Activated T-helper 9 cell treated with anti-CD3 and anti-CD28 coated beads, Interleukin-2, amount 50 U/mL, for 16 hours (primary cell): Measurements from ENCODE around the gene PCSK4.

ENCODE experiments used
- DNase-seq: peaks from one replicate; pipeline ENCODE4 v3.0.0-alpha.2; 2020; ENCODE audit warnings: low read depth

PCSK4 gene

DNA sequence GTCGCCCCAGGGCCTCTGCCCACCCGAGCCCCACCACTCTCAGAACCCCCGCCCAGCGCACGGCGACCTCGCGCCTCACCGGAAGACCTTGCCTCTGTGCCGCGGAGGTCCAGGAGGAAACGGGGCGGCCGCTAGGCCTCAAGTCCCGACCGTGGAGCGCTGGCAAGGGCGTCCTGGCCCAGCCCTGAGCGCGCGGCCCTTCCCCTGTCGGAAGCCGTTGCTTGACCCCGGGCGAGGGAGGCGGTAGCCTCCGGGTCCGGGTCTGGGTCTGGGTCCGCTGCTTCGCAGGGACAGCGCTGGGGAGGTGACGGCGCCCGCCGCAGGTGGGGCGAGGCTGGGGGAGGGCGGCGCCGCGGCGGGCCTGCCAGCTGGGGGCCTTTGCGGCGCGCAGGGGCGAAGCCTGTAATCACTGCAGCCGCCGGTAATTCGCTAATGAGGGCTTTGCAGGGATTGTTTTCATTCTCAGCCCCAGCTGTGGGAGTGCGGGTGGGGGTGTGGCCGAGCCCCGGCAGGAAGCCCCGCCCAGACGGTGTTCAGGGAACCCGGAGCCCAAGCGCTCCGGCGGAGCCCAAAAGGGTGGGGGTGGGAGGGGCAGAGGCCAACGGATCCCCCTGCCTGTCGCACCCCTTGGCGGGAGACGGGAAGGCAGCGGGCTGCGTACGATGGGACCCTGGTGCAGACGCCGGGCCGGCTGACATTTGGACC lies 19.7 kb downstream of the PCSK4 start:
- DNase-seq = peak; percentile 58

DNA sequence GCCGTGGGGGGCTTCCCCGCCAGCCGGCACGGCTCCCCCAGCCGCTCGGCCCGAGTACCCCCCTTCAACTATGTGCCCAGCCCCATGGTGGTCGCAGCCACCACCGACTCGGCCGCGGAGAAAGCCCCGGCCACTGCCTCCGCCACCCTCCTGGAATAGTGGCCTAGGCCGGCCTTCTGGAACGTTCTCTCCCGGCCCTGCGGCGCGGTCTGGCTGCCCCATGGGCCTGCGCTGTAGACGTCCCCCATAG lies 20.2 kb downstream of the PCSK4 start:
- no peak for DNase-seq

DNA sequence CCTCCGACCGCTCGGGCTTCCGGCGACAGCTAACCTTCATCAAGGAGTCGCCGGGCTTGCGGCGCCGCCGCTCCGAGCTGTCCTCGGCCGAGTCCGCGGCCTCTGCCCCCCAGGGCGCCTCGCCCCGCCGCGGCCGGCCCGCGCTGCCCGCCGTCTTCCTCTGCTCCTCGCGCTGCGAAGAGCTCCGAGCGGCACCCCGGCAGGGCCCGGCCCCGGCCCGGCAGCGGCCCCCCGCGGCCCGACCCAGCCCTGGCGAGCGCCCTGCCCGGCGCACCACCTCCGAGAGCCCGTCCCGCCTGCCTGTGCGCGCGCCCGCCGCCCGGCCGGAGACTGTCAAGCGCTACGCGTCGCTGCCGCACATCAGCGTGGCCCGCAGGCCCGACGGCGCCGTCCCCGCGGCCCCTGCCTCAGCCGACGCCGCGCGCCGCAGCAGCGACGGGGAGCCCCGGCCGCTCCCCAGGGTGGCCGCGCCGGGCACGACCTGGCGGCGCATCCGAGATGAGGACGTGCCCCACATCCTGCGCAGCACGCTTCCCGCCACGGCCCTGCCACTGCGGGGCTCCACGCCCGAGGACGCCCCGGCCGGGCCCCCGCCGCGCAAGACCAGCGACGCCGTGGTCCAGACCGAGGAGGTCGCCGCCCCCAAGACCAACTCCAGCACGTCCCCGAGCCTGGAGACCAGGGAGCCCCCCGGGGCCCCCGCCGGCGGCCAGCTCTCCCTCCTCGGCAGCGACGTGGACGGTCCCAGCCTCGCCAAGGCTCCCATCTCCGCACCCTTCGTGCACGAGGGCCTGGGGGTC lies 20.7 kb downstream of the PCSK4 start:
- no peak for DNase-seq

DNA sequence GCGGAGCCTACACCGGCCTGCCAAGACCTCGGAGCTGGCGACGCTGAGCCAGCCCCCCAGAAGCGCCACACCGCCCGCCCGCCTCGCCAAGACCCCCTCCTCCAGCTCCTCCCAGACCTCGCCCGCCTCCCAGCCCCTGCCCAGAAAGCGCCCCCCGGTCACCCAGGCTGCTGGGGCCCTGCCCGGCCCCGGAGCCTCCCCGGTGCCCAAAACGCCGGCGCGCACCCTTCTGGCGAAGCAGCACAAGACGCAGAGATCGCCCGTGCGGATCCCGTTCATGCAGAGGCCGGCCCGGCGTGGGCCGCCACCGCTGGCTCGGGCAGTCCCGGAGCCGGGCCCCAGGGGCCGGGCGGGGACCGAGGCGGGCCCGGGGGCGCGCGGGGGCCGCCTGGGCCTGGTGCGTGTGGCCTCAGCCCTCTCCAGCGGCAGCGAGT lies 21.3 kb downstream of the PCSK4 start:
- no peak for DNase-seq

DNA sequence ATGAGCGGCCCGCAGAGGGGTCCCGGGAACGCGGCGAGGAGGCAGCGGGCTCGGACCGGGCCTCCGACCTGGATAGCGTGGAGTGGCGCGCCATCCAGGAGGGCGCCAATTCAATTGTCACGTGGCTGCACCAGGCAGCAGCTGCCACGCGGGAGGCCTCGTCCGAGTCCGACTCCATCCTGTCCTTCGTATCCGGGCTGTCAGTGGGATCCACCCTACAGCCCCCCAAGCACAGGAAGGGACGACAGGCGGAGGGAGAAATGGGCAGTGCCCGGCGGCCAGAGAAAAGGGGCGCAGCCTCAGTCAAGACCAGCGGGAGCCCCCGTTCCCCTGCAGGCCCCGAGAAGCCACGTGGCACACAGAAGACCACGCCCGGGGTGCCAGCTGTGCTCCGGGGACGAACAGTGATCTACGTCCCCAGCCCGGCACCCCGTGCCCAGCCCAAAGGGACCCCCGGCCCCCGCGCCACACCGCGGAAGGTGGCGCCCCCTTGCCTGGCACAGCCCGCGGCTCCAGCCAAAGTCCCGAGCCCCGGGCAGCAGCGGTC lies 21.8 kb downstream of the PCSK4 start:
- no peak for DNase-seq

DNA sequence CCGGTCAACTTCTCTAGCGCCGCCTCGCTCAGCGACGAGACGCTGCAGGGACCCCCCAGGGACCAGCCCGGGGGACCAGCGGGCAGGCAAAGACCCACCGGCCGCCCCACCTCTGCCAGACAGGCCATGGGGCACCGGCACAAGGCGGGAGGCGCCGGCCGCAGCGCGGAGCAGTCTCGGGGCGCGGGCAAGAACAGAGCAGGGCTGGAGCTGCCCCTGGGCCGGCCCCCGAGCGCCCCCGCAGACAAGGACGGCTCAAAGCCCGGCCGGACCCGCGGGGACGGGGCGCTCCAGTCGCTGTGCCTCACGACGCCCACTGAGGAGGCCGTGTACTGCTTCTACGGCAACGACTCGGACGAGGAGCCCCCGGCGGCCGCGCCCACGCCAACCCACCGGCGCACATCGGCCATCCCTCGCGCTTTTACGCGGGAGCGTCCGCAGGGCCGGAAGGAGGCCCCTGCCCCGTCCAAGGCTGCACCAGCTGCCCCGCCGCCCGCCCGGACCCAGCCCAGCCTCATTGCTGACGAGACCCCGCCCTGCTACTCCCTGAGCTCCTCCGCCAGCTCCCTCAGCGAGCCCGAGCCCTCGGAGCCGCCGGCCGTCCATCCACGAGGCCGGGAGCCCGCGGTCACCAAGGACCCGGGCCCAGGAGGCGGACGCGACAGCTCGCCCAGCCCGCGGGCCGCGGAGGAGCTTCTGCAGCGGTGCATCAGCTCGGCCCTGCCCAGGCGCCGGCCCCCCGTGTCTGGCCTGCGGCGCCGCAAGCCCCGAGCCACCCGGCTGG lies 22.5 kb downstream of the PCSK4 start:
- DNase-seq = no peak

DNA sequence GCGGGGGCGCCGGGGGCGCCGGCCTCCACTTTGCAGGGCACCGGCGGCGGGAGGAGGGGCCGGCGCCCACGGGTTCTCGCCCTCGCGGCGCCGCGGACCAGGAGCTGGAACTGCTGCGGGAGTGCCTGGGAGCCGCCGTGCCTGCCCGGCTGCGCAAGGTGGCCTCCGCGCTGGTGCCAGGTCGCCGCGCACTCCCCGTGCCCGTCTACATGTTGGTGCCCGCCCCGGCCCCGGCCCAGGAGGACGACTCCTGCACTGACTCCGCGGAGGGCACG lies 23.0 kb downstream of the PCSK4 start:
- DNase-seq = no peak

DNA sequence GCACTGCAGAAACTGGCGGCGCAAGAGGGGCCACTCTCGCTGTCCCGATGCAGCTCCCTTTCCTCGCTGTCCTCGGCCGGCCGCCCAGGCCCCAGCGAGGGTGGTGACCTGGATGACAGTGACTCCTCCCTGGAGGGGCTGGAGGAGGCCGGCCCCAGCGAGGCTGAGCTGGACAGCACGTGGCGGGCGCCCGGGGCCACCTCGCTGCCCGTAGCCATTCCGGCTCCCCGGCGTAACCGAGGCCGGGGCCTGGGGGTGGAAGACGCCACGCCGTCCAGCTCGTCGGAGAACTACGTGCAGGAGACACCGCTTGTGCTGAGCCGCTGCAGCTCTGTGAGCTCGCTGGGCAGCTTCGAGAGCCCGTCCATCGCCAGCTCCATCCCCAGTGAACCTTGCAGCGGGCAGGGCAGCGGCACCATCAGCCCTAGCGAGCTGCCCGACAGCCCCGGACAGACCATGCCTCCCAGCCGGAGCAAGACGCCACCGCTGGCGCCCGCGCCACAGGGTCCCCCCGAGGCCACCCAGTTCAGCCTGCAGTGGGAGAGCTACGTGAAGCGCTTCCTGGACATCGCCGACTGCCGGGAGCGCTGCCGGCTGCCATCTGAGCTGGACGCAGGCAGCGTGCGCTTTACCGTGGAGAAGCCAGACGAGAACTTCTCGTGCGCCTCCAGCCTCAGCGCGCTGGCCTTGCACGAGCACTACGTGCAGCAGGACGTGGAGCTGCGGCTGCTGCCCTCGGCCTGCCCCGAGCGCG lies 23.5 kb downstream of the PCSK4 start:
- DNase-seq = no peak

DNA sequence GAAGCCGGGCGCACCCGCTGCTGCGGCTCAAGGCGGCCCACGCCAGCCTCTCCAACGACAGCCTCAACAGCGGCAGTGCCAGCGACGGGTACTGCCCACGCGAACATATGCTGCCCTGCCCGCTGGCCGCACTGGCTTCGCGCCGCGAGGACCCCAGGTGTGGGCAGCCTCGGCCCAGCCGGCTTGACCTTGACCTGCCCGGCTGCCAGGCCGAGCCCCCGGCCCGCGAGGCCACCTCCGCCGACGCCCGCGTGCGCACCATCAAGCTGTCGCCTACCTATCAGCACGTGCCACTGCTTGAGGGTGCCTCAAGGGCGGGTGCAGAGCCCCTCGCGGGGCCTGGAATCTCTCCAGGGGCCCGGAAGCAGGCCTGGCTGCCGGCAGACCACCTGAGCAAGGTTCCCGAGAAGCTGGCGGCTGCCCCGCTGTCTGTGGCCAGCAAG lies 24.1 kb downstream of the PCSK4 start:
- DNase-seq = no peak

DNA sequence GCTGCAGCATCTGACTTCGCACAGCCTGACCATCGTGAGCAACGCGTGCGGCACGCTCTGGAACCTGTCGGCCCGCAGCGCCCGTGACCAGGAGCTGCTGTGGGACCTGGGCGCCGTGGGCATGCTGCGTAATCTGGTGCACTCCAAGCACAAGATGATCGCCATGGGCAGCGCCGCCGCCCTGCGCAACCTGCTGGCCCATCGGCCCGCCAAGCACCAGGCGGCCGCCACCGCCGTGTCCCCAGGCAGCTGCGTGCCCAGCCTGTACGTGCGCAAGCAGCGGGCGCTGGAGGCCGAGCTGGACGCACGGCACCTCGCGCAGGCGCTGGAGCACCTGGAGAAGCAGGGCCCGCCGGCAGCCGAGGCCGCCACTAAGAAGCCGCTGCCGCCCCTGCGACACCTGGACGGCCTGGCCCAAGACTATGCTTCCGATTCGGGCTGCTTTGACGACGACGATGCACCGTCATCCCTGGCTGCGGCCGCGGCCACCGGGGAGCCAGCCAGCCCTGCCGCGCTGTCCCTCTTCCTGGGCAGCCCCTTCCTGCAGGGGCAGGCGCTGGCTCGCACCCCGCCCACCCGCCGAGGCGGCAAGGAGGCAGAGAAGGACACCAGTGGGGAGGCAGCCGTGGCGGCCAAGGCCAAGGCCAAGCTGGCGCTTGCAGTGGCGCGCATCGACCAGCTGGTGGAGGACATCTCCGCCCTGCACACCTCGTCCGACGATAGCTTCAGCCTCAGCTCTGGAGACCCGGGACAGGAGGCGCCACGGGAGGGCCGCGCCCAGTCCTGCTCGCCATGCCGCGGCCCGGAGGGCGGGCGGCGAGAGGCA lies 24.7 kb downstream of the PCSK4 start:
- DNase-seq = no peak

DNA sequence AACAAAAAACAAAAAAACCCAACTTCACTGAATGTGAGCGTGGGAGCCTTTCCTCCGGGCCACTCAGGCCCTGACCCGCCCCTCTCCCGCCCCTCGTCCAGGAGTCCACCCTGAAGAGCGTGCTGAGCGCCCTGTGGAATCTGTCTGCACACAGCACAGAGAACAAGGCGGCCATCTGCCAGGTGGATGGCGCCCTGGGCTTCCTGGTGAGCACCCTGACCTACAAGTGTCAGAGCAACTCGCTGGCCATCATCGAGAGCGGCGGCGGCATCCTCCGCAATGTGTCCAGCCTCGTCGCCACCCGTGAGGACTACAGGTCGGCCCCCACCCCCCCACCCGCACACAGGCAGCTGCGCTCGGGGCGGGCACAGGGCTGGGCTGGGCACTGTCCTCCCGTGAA lies 28.3 kb downstream of the PCSK4 start:
- no peak for DNase-seq

DNA sequence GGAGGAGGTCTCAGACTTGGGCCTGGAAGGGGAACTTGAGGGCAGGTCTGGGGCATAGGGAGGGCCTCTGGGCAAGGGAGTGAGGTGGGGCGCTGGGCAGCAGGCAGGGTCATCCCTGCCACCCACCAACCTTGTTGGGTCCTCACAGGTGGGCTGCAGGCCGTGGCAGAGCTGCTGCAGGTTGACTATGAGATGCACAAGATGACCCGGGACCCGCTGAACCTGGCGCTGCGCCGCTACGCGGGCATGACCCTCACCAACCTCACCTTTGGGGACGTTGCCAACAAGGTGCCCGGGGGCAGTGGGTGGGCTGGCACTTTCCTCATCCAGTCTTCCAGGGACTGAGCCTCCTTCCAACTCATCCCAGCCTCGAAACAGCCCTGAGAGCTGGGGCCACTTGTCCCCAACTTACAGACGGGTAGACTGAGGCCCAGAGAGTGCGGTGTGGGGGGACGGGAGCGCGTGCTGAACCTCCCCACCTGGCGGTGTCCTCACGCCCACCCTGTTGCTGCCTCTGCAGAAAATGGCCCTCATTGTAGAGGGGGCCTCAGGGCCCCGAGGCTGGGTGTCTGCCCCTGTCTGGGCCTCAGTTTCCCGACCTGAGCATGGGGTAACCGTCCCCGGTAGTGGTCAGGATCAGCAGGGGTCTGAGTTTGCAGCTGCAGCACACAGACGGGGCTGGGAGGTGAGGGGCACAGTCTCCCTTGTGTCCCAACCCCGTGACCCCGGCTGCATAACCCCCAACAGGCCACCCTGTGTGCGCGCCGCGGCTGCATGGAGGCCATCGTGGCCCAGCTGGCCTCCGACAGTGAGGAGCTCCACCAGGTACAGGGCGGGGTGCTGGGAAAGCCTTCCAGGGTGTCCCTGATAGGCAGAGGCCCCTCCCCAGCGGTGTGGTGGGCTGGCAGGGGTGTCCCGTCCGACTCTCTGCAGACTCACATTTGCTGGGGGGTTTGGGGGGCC lies 29.8 kb downstream of the PCSK4 start:
- DNase-seq = no peak

DNA sequence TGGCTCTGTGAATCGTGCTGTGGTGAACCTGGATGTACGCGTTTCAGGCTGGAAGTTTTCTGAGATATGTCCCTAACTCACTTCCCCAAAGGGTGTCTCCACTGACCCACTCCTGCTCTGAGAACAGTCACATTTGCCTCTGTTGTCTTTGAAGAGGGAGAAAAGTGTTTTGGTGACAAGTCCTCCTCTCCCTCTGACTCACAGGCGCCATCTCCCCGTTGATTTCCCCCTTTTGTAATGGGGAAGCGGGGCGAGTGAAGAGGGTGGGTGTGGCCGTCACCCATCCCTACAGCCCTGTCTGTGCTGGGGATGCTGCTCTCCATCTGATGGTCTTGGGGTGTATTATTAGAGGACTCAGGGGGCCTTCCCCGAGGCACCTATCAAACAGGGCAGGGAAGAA lies 30.7 kb downstream of the PCSK4 start:
- DNase-seq = no peak

DNA sequence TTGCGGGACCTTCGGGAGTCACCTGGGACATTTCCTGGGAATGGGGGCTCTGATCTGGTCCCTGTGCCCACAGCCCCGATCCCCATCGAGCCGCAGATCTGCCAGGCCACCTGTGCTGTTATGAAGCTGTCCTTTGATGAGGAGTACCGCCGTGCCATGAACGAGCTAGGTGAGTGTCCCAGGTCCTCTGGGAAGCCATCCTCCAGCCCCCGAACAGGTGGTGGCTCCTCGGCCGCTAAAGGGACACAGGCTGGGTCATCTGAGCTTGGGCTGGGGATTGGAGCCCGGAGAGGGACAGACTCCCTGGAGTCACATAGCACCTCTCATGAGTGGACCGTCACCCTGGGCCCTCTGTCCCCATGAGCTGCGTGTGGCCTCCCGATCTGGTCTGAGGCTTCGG lies 32.3 kb downstream of the PCSK4 start:
- no peak for DNase-seq

DNA sequence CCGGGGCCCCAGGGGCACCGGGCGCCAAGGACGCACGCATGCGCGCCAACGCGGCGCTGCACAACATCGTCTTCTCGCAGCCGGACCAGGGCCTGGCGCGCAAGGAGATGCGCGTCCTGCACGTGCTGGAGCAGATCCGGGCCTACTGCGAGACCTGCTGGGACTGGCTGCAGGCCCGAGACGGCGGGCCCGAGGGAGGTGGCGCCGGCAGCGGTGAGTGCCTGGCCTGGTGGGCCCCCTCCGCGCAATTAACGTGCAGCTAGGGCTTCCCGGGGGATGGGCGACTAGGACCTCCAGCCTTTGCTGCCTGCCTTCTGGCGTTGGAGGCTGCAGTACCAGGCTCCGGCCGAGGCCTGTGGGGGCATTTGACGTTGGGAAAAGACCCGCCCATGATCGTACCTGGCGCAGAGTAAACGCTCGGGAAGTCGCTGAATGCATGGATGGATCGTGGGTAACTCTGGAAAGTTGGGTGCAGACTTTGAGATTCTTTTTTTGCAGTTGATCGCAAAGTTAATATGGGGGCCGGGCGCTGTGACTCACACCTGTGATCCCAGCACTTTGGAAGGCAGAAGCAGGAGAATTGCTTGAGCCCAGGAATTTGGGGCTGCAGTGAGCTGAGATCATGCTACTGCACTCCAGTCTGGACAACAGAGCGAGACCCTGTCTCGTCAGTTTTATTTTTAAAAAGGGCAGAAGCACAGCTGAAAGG lies 33.0 kb downstream of the PCSK4 start:
- no peak for DNase-seq

DNA sequence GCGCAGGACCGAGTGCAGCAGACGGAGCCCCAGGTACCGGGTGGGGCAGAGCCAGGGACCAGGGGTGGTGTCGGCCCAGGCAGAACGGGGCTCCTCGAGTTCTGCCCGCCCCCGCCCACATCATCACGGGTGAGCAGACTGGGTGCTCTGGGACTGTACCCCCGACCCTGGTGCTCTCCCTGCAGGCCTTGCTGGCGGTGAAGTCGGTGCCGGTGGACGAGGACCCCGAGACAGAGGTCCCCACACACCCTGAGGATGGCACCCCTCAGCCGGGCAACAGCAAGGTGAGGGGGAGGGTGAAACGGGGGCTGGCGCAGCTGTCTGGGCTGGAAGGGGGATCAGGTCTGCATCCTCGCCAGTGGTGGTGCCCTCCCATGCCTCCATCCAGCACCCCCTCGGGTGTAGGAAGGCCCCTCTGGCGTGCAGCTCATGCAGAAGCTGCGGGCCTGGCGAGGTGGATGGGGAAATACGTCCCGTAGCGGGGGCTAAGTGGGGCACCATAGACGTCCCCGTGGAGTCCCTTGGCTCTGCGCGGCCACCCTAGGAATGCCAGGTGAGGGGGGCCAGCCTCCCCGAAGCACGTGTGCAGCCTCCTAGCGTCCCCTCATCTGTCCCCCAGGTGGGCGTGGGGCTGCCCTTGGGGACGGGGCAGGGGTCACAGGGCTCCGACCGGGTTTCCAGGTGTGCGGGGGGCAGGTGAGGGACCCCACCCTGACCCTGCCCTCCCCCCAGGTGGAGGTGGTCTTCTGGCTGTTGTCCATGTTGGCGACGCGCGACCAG lies 33.8 kb downstream of the PCSK4 start:
- DNase-seq = no peak

DNA sequence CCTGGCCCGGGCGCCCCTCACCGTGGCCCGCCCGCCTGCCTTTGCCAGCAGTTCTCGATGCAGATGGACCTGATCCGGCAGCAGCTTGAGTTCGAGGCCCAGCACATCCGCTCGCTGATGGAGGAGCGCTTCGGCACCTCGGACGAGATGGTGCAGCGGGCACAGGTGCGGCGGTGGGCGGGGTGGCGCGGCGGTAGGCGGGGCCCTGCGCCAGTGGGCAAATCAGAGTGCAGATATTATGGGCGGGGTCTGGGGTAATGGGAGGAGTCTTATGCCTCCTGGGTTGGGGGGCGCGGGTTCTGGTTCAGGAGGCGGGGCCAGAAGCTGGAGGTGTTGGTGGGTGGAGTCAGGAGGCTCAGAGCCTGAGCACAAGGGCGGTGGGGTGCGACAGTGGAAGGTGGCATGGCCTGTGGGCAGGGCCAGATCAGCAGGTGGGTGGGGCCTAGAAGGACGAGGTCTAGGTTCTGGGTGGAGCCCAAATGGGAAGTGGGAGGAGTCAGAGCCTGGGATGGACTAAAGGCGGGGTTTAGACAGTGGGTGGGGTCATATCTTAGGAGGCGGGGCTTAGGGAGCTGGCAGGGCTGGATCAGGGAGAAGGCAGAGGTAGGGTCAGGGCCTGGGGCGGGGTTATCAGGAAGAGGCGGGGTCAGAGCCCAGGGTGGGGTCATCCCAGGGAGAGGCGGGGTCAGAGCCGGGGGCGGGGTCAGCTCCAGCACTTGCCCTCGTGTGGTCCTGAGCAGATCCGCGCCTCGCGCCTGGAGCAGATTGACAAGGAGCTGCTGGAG lies 34.6 kb downstream of the PCSK4 start:
- DNase-seq = no peak

DNA sequence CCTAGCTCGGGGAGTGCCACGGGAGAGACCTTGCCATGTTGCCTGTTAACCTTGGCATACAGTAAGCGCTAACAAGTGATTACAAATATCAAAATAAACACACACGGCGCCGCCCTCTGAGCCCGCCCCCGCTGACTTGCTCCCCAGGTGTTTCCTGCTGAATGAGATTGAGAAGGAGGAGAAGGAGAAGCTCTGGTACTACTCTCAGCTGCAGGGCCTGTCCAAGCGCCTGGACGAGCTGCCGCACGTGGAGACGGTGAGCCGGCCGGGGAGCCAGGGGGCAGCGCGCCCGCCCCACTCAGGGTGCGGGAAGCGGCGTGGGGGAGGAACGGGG lies 35.2 kb downstream of the PCSK4 start:
- DNase-seq = no peak
